ENCODE data around the gene GGA1.

DNA sequence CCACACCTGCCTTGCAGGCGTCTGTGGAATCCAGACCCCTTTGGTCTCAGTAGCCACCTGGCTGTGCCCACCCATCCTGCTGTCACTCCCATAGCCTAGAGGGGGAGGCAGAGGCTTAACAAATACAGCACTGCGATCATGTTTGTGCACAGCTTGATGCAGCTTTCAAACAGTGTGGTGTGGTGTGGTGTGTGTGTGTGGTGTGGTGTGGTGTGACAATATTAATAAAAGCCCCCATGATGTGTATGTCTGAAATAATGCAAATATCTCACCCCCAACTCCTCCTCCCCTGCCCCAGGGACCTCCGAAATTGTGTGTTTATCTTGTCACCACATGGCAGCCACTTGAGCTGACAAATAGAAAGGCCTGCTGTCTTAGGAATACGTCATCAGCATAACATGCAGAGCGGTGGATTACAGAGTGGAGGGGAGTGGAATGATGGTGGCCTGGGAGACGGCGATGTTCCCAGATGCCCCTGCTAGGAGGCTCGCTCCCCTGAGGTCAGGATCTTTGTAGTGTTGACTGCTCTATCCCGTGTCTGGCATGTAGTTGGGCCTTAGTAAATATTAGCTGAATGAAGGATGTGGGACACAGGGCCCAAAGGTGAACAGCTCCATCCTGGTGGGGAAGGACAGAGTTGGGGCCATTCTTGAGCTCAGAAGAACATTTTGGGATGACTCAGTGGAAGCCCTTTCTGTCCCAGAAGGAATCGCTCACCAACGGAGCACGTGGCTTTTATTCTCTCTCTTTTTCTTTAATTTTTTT is 52.7 kb downstream of the GGA1 start:
- no peak for TF ChIP-seq POLR2A (IDR thresholded peaks at IDR 0.05; ENCODE audit: low read length)
- TF ChIP-seq GATA1 (IDR thresholded peaks at IDR 0.05; ENCODE audit: low read depth, low read length): no peak
